Stimulated activated CD8-positive, alpha-beta memory T cell treated with anti-CD3 and anti-CD28 coated beads, Interleukin-7, amount 100 ng/mL, for 24 hours (primary cell): ENCODE results near the gene ARV1.
"Not testable (repeated sequence)": the region's sequence is repeated elsewhere in the genome, so short reads cannot be mapped to it uniquely, and the experiment has no call there.

ENCODE experiments used
- DNase-seq: peaks from one replicate; pipeline ENCODE4 v3.0.0-alpha.2; 2020; ENCODE audit warnings: low read depth

The ARV1 gene

DNA sequence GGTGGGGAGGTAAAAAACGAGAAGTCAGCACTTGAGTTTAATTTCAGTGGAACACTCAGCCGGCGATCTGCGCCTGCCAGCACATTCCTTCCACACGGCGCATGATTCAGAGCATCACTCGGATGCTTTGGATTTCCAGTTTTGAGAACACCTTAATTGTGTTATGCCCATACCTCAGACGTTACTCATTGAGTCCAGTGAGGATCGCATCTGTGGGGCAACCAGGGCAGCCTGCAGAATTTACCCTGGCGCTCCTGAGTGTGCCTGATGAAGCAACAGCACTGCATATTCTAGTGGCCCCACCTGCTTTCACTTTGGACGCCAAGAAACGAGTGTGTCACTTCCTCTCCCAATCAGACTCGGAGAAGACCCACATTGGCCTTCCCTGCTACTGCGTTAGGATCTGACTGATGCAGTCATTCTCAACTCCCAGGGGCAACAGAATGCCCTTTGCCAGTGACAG is 41.3 kb downstream of the ARV1 start:
- no peak for DNase-seq

DNA sequence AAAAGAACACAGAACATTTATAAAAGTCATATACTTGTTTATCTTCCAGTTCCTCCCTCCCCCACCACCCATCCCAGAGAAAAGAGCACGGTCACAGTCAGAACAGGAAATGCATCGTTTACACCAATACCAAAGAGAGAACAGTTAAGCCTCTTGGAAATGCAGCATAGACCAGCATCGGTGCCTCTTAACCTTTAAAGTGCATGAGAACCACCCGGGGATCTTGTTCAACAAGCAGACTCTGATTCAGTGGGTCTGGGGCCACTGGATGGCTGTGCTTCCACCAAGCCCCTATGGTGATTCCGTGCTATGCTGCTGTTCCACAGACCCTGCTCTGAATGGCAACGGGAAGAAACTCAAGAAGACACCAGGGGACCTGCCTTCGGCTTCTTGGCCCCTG is 41.9 kb downstream of the ARV1 start:
- DNase-seq = no peak

DNA sequence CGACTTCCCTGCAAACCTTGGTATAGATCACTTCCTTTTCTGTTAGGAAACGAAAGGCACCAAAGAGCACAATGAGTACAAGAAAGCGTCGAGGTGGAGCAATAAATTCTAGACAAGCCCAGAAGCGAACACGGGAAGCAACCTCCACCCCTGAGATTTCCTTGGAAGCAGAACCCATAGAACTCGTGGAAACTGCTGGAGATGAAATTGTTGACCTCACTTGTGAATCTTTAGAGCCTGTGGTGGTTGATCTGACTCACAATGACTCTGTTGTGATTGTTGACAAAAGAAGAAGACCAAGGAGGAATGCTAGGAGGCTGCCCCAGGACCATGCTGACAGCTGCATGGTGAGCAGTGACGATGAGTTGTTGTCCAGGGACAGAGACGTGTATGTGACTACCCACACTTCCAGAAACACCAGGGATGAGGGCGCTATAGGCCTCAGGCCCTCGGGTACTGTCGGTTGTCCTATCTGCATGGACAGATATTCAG is 42.7 kb downstream of the ARV1 start:
- no peak for DNase-seq

DNA sequence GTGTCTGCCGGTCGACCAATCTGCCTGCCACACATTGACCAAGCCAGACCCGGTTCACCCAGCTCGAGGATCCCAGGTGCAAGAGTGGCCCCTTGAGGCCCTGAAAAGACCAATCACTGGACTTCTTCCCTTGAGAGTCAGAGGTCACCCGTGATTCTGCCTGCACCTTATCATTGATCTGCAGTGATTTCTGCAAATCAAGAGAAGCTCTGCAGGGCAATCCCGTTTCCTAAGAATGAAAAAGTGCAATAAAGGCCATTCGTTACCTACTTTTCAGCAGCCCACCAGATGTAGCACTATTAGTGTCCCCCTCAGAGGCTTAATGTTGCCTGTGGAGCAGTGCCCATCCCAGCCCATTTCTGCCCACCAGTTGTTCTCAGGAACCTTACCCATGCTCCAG is 43.6 kb downstream of the ARV1 start:
- not testable (repeated sequence) for DNase-seq

DNA sequence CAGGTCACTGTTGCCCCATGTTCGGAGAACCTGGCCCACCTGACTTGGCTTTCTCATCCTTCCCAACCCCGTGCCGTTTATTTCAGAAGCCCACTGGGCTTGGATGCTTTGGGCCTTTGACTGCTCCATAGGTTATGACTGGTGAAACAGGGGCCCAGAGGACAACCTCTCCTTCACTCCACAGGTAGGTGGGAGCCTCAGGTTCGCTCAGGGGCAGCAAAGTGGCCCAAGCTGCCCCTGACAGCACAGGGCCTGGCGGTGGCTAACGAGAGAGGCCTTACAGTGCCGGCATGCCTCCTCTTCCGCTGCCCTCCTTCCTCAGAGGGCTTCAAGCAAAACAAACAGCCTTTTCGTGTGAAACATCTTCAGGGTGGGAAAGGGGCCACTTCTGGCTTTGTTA is 44.3 kb downstream of the ARV1 start:
- DNase-seq = no peak

DNA sequence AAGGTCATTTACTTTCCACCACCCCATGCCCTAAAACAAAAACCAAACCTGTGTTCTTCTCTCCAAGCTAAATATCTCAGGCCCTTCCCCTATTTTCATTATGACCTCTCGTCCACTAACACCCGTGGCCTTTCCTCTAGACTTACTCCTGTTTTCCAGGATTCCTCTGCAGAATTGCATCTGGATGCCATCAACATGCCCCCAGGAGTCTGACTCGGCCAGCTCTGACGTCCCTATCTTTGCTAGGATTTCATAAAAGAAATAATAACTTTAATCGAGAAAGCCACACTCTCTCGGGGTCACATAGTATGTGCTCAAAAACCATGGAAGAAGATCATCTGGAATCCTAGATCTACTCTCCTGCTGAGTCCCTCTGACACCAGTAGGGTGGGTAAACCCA is 47.7 kb downstream of the ARV1 start:
- no peak for DNase-seq

DNA sequence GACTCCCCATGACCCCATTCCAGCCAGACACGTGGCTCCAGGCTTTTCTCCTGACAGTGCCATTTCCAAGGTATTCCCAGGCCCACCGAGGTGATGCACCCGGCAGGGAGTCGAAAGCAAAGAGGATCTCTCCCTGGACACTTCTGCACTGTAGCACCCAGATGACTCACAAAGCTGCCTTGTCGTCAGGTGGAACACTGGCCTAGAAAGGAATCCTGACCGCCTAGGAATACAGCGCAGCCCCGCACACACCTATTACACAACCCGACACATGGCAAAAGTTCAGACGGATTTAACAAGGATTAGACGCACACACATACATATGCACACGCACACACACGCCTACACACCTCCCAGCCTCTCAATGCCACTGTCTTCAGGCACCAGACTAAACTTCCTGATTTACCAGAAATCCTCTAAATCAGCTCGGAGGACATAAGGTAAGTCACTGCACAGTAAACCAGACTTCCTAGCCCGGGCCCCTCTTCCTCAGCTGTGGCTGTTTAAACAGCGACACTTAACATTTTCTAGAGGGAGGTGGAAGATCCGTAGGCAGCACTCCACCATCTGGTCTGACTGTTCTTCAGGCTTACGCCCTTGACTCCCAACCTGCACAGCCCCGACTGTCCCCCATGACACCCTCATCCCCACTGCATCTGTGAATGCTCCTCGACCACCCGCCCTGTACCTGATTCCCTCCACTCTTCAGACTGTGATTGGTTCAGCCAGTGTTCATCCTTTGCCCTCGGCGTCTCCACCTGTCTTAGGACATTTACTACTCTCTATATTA is 48.4 kb downstream of the ARV1 start:
- no peak for DNase-seq

DNA sequence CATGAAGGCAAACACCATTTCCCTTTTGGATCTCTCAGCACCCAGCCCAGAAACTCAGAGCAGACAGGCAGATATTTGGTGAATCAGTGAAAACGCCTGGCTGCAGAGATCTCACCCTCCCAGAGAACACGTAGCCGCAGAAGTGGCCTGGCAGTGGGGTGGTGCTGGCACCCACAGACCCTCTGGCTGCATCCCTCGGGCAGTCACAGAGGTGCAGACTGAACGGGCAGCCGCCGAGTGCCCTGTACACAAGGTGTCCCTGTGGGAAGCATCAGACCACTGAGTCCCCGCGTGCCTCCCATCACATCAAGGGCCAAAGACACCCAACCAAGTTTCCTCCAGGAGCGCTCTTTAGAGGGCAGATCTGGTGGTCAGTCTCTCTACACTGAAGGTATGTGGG is 49.1 kb downstream of the ARV1 start:
- DNase-seq = no peak

DNA sequence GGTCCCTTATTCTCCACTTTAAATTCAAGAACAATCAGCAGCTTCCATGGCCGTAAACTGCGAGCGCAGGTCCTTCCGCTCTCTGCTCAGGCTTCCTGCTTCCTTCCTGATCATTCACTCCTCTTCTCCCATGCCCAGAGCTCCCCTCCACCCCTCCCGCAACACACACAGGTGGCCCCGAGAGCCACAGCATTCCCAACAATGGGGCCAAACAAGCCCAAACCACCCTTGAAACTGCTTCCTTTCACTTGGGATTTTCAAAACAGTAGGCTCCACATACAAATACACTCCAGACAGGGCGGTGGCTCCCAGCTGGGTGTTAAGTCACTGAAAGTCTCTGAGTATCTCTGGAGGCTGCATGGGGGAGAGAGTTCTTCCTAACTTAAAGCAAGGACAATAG is 49.8 kb downstream of the ARV1 start:
- DNase-seq = no peak

DNA sequence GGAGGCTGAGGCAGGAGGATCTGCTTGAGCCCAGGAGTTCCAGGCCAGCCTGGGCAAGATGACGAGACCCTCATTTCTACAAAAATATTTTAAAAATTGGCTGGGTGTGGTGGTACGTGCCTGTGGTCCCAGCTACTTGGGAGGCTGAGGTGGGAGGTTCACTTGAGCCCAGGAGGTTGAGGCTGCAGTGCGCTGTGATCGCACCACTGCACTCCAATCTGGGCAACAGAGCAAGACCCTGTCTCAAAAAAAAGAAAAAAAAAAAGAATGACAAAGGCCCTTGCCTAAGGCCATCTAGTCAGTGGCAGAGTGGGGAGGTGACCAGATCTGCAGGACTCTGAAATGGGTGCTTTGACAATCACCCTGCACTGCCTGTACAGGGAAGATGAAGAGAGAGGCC is 50.4 kb downstream of the ARV1 start:
- not testable (repeated sequence) for DNase-seq

DNA sequence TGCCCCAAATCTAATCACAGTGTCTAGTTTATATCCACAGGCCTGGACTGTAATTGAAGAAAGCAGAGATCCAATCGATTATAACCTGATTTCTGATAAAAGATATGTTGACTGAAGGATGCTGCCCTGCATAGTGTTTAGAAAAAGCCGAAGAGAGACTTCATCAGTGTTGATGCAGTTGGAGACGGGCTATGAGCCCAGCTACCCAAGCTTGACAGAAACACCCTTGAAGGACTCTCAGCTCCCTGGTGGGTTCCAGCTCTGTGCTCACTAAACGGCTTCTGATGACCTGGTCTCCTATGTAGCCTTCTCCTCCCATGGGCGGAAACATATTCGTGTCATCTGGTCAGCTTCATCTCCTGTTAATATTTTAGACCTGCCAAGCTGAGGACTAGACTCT is 50.9 kb downstream of the ARV1 start:
- DNase-seq = no peak

DNA sequence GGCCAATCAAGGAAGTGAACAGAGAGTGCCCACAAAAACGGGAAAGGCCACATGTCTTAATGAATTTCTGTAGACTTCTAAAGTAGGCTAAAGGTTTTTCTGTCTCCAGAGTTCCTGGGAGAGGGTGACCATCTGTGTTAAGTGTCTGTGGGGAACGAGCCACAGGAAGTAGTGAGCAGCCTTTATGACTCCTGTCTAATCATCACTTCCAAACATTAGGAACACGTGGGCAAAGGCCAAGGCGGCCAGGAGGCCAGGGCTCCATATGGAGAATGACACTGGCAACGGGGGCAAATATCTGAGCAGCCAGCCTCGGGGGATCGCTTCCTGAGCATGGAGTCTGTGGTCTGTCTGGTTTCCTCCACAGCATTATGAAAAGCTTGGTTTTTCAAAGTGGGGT is 54.1 kb downstream of the ARV1 start:
- no peak for DNase-seq

DNA sequence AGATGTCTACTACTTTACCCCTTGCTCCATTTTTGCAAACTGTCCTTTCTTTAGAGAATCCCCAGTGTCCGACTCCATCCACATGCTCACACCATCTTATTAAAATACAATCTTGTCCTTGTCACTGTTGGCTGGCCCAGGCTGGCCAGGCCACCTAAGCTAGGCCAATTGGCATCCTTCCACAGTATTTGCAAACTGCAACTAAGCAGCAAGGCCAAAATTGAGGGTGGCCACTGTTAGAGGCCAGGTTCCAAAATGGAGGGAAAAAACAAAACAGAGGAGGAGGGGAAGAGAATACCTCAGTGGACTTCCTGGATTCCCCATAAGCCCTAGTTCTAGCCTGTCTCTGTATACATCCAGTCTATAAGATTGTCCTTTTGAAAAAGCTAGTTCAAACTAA is 56.9 kb downstream of the ARV1 start:
- no peak for DNase-seq

DNA sequence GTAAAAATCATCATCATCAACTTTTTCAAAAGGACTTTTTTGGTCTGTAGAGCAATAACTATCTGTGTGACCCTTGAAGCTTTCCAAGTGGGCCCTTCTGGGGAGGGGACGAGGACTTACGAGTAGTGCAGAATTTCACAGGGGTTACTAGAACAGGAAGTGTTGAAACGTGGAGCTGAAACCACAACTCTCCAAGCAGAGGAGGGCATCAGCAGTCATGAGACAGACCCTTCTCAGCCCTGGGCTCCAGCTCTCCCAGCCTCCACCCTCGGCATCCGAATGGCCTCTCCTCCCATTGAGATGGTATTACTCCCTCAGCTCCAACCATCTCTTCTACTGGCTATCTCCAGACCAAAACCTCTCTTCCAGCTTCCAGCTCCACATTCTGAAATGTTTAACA is 57.5 kb downstream of the ARV1 start:
- DNase-seq = no peak

DNA sequence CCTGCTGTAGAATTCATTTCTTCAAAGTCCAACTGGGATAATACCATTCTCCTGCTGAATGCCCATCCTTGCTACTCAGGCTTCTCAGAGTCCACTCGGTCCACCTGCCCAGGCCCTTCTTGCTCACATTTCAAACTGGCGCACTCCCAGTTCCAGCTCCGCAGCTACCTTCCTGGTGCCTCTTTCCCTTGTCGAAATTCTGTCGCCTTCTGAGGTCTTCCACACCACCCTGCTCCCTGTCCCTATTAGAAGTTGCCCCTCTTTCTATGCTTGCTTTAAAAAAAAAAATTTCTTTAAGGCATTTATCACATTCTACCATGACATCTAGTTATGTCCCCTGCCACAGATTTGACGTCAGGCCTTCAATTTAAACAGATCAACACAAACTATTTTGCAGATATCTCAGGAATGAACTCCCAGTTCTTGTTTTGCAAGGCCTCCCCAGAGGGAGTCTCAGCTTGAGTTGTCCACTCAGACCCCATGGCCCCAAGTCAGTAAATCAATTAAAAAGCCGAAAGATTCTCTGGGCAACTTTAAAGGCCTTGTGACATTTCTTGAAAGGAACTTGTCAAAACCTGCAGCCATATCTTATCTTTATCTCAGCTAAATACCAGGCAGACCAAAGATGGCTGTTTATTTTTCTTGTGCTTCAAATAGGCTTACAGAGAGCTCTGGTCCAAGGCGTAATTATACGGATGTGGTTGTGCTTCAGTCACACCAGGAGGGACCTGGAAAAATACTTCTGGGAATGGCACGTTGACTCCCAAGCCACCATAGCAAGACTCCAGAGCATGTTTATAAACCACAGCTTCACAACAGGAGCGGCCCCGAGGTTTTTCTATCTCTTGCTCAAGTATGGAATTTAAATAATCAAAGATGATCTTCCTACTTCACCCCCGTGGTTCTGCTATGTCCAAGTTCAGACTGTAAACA is 59.0 kb downstream of the ARV1 start:
- DNase-seq = no peak

DNA sequence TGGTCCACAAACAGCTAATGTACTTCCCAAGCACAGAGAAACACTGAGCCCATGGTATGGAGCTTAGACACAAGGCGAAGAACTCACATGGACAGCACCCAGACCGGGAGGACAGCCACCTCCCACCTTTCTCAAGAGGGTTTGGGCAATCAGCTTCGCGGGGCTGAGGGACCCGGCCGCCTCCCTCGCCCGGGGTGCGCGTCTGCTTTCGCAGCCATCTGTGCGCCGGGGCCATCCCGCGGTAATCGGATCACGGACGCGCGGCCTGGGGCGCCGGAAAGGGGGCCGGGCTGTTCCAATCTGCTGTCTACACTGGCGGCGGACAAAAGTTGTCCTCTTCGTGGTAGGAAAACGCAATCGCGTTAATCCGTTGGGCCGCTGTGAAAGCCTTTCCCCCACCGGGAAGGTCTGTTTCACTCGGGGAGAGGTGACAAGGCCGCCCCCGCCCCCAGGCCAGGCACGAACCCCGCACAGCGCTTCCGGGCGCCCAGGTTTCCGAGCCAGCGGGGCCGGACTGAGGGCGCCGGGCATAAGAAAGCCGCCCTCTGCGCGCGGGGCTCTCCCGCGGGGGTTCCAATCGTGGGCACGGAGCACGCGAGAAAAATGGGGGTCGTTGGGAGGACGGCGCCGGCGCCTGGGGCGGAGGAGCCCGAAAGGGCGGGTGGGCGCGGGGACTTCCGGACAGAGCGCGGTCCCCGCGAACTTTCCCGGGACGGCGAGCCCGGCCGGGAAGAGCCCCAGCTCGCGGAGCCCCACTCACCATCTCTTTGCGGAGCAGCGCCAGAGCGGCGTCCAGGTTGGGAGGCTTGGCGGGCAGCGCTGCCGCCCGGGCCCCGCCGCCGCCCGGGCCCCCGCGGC is 60.5 kb downstream of the ARV1 start:
- no peak for DNase-seq

DNA sequence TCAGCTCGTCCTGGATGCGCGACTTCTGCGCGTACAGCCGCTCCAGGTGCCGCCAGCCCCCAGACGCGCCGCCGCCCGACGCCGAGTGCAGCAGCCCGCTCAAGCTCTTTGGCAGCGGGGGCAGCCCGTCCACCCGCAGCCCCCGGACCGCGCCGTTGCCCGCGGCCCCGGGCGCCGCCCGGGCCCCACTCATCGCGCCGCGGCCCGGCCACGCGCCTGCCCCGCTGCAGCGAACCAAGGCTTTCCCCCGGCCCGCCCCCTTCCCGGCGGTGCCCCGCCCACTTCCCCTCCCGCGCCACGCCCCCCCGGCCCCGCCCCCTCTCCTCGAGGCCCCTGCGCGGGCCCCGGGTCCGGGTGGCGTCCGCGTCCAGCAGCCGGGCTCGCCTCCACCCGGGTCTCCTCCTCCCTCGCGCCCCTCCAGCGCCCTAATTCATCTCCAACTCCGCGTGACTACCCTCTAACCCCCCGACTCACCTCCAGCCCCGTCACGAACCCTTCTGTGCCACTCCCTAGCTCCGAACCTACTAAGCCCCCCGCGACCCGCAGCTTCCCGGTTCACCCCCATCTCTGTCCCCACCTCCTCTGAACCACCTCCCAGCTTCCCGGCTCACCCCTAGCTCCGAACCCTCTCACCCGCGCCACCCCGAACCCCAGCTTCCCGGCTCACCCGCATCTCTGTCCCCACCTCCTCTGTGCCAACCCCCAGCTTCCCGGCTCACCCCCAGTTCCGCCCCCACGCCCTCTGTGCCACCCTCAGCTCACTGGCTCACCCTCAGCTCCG is 61.3 kb downstream of the ARV1 start, which contains the start of gene FAM89A:
Gene FAM89A, minus strand, starts transcription at position 236 of the 781 bp plus-strand sequence. Its CDS starts 43 bp downstream, at position 193.
- peak; percentile 48 for DNase-seq

DNA sequence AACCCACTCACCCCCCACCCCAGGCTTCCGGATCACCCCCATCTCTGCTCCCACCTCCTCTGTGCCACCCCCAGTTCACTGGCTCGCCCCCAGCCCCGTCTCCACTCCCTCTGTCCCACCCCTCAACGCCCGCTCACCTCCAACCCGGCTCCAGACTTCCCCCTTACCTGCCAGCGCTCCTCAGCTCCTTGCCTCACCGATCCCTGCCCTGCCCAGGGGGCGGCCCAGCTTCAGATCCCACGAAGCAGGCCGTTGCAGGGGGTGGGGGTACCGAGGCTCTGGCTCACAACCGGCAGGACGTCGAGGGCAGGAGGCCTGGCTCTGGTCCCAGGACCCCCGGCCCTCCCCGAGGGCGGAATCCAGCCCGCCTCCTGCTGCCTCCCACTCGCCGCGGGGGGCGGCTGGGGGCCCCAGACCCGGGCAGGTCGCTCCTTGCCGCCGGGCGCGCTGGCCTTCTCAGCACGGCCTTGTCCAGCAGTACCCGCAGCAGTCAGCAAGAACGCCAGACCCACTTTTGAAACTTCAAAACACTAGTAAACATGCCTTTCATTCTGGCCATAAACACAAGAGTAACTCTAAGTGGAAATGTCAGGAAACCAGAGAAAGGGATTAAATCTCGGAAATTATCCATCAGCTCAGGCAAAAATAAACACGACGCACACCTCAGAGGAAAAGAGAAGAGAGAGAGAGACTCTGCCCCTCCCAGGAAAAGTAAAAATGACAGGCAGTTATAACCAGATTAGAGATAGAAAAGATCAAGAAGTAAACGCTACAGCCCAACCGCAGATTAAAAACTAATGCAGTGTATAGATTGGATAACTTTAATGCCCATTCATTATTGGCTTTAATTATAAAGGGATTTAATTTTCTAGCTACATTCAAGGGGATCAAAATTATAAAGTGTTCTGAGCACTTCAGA is 62.2 kb downstream of the ARV1 start:
- DNase-seq = no peak

DNA sequence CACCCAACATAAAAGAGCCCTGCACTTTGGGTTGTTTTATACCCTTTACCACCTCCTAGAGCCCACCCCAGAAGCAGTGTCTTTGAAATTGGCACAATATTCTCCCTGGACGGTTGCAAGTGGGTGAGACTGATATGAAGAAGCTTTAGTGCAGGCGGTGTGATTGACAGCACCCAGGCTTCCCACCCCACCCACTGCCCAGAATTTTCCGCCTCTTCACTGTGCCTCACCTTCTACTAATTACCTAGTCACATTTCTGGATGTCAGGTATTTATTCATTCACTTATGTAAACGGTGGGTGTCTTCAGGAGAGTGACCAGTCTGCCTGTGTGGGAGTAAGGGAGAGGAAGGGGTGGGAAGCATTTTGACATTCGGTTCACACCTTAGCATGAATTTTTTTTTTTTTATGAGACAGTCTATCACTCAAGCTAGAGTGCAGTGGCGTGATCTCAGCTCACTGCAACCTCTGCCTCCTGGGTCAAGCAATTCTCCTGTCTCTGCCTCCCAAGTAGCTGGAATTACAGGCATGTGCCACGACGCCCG is 62.9 kb downstream of the ARV1 start:
- DNase-seq = no peak

DNA sequence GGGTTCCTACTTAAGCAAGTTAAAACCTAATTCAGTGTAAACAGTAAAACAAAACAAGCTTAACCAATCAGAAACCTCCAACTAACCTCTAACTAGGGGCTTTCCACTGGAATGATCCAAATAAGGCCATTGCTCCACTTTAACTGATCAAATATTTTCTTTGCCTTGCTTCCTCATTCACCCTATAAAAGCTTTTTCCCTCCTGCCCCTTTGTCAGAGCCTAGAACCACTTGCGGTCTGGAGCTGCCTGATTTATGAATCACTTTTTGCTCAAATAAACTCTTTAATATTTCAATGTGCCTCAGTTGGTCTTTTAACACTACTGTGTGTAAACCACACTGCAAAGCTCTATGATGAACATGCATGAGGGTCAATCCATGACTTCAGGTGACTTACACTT is 65.7 kb downstream of the ARV1 start:
- no peak for DNase-seq
